HepG2 (cell line): ENCODE data around the gene PIP4K2C. TPM values are rescaled to one million over a fixed set of nuclear protein-coding genes. Genes with fewer than 3 reads are reported as not detected.
A peak's percentile ranks its signal among the peaks of the same experiment; 100 is the strongest.

Source experiments
- CHCHD3 ChIP-seq: sonication (generic); formaldehyde crosslinking; IDR thresholded peaks from 2 replicates; pipeline ENCODE4 v1.8.0; 2022; ENCODE audit warnings: mild to moderate bottlenecking, missing genetic modification reagents, moderate library complexity
- E2F1 ChIP-seq: sonication (generic); formaldehyde crosslinking; IDR thresholded peaks from 2 replicates; pipeline ENCODE4 v1.5.0; 2020; ENCODE audit warnings: missing genetic modification reagents
- FOXP1 ChIP-seq, 2 experiments: fragments of 450-650 bp in 1 of 2; IDR thresholded peaks; 2 replicates each; pipeline ENCODE4 v1.6.1; 2017 to 2018; ENCODE audit warnings: antibody characterized with exemption in 1 of 2
- GTF2F1 ChIP-seq: fragments of 150-350 bp; IDR thresholded peaks from 2 replicates; pipeline ENCODE4 v1.6.1; 2014; ENCODE audit warnings: low read length
- HDAC1 ChIP-seq: sonication (generic); formaldehyde crosslinking; IDR thresholded peaks from 2 replicates; pipeline ENCODE4 v1.5.1; 2020; ENCODE audit warnings: mild to moderate bottlenecking, missing genetic modification reagents
- MED1 ChIP-seq: sonication (generic); formaldehyde crosslinking; IDR thresholded peaks from 2 replicates; pipeline ENCODE4 v1.4.0; 2020; ENCODE audit warnings: missing genetic modification reagents
- NONO ChIP-seq, 2 experiments: fragments of 450-650 bp in 1 of 2; sonication (generic) in 1 of 2; formaldehyde crosslinking in 1 of 2; IDR thresholded peaks in 1 of 2; conservative IDR thresholded peaks in 1 of 2; 2 replicates each; pipeline versions ENCODE4 v1.6.1 to v1.8.0; 2017 to 2022; ENCODE audit warnings: mild to moderate bottlenecking in 1 of 2, missing genetic modification reagents in 1 of 2, moderate library complexity in 1 of 2
- ONECUT2 ChIP-seq: sonication (generic); formaldehyde crosslinking; IDR thresholded peaks from 2 replicates; pipeline ENCODE4 v1.4.0; 2020; ENCODE audit warnings: missing genetic modification reagents
- THAP11 ChIP-seq: IDR thresholded peaks from 2 replicates; pipeline ENCODE4 v1.6.1; 2016; ENCODE audit warnings: missing biosample characterization, missing genetic modification reagents
- TMF1 ChIP-seq: sonication (generic); formaldehyde crosslinking; IDR thresholded peaks from 2 replicates; pipeline ENCODE4 v1.8.1; 2022; ENCODE audit warnings: low read depth, missing genetic modification reagents
- ZBTB7A ChIP-seq: sonication (generic); formaldehyde crosslinking; IDR thresholded peaks from 2 replicates; pipeline ENCODE4 v1.8.0; 2022; ENCODE audit warnings: mild to moderate bottlenecking, missing genetic modification reagents
- ZNF343 ChIP-seq: sonication (generic); formaldehyde crosslinking; IDR thresholded peaks from 2 replicates; pipeline ENCODE4 v1.4.0; 2020; ENCODE audit warnings: mild to moderate bottlenecking, missing genetic modification reagents
- polyA plus RNA-seq, 8 experiments: library from polyadenylated mRNA; depleted of rRNA in 3 of 8; stranded (reverse) in 7 of 8; unstranded in 1 of 8; fragments of >200 nt; fragmentation: Illumina TruSeq in 4 of 8; extraction: Trizol in 4 of 8; gene quantifications; 2 replicates each; pipeline versions ENCODE4 v1.2.1 to v1.2.3, GENCODE V29; 2011 to 2016; ENCODE audit warnings: low read depth in 4 of 8, missing spikeins in 1 of 8, mixed read lengths in 1 of 8; ENCODE audit not compliant: insufficient read depth in 1 of 8
- total RNA-seq, 5 experiments: library from RNA; depleted of rRNA; stranded (reverse); fragments of >200 nt; fragmentation: Illumina TruSeq; extraction: Trizol; gene quantifications; 2 replicates each; pipeline ENCODE4 v1.2.3, GENCODE V29; 2016; ENCODE audit warnings: low read depth in 1 of 5
- TF ChIP-seq, protein P1 (sequence below), 2 experiments: sonication (generic) in 1 of 2; formaldehyde crosslinking in 1 of 2; IDR thresholded peaks; 2 replicates each; pipeline versions ENCODE4 v1.4.0 to v1.6.1; 2018 to 2020; ENCODE audit warnings: missing genetic modification reagents in 2 of 2, borderline replicate concordance in 1 of 2, low read depth in 1 of 2, mild to moderate bottlenecking in 1 of 2, missing biosample characterization in 1 of 2
- TF ChIP-seq, protein P2 (sequence below): sonication (generic); formaldehyde crosslinking; IDR thresholded peaks from 2 replicates; pipeline ENCODE4 v1.5.0; 2020; ENCODE audit warnings: missing genetic modification reagents
- TF ChIP-seq, protein P3 (sequence below): IDR thresholded peaks from 2 replicates; pipeline ENCODE4 v1.6.1; 2012; ENCODE audit warnings: low read length, improper control_type of control experiment
- TF ChIP-seq, protein P4 (sequence below): sonication (generic); formaldehyde crosslinking; IDR thresholded peaks from 2 replicates; pipeline ENCODE4; 2020; ENCODE audit warnings: missing genetic modification reagents, mild to moderate bottlenecking, borderline replicate concordance

PIP4K2C gene
- total and polyA plus RNA-seq, 2 of the 13 experiments (the other 11 are each of a cell fraction or from before 2014, with no cell fraction given), result 23.3 to 26.4 TPM

GRCh38 chr12:57621497-57622292 lies 30.7 kb downstream of the PIP4K2C start (continued):
- TF ChIP-seq, protein P1, sequence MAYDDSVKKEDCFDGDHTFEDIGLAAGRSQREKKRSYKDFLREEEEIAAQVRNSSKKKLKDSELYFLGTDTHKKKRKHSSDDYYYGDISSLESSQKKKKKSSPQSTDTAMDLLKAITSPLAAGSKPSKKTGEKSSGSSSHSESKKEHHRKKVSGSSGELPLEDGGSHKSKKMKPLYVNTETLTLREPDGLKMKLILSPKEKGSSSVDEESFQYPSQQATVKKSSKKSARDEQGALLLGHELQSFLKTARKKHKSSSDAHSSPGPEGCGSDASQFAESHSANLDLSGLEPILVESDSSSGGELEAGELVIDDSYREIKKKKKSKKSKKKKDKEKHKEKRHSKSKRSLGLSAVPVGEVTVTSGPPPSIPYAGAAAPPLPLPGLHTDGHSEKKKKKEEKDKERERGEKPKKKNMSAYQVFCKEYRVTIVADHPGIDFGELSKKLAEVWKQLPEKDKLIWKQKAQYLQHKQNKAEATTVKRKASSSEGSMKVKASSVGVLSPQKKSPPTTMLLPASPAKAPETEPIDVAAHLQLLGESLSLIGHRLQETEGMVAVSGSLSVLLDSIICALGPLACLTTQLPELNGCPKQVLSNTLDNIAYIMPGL (CRISPR knock-in tag; IDR thresholded peaks at IDR 0.05; ENCODE audit: borderline replicate concordance in 1 of 2, low read depth in 1 of 2), result peak; percentile 68 to 78; a peak in 3 of 4 replicates
- TF ChIP-seq HDAC1 (CRISPR knock-in tag) (peak; percentile 31; the same call in 1 of the 2 replicates), MED1 (CRISPR knock-in tag) (peak; percentile 30; the same call in 1 of the 2 replicates), E2F1 (no peak), GTF2F1 (no peak), NONO (IDR thresholded peaks at IDR 0.05) (no peak), NONO (CRISPR knock-in tag; conservative IDR thresholded peaks at IDR 0.05) (0 out of 2 replicates have a peak, but pooled peaks have one; percentile 29), CHCHD3 (CRISPR knock-in tag) (peak; percentile 78; the same call in 1 of the 2 replicates), ONECUT2 (CRISPR knock-in tag) (no peak), FOXP1 (IDR thresholded peaks at IDR 0.05) (no peak), FOXP1 (CRISPR knock-in tag; IDR thresholded peaks at IDR 0.05) (no peak), THAP11 (CRISPR knock-in tag) (peak; percentile 37; the same call in 1 of the 2 replicates), ZNF343 (CRISPR knock-in tag) (no peak), ZBTB7A (peak; percentile 86), TMF1 (CRISPR knock-in tag) (no peak)
- TF ChIP-seq, protein P2, sequence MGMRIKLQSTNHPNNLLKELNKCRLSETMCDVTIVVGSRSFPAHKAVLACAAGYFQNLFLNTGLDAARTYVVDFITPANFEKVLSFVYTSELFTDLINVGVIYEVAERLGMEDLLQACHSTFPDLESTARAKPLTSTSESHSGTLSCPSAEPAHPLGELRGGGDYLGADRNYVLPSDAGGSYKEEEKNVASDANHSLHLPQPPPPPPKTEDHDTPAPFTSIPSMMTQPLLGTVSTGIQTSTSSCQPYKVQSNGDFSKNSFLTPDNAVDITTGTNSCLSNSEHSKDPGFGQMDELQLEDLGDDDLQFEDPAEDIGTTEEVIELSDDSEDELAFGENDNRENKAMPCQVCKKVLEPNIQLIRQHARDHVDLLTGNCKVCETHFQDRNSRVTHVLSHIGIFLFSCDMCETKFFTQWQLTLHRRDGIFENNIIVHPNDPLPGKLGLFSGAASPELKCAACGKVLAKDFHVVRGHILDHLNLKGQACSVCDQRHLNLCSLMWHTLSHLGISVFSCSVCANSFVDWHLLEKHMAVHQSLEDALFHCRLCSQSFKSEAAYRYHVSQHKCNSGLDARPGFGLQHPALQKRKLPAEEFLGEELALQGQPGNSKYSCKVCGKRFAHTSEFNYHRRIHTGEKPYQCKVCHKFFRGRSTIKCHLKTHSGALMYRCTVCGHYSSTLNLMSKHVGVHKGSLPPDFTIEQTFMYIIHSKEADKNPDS (CRISPR knock-in tag), result 0 out of 2 replicates have a peak, but pooled peaks have one; percentile 45
- TF ChIP-seq, protein P3, sequence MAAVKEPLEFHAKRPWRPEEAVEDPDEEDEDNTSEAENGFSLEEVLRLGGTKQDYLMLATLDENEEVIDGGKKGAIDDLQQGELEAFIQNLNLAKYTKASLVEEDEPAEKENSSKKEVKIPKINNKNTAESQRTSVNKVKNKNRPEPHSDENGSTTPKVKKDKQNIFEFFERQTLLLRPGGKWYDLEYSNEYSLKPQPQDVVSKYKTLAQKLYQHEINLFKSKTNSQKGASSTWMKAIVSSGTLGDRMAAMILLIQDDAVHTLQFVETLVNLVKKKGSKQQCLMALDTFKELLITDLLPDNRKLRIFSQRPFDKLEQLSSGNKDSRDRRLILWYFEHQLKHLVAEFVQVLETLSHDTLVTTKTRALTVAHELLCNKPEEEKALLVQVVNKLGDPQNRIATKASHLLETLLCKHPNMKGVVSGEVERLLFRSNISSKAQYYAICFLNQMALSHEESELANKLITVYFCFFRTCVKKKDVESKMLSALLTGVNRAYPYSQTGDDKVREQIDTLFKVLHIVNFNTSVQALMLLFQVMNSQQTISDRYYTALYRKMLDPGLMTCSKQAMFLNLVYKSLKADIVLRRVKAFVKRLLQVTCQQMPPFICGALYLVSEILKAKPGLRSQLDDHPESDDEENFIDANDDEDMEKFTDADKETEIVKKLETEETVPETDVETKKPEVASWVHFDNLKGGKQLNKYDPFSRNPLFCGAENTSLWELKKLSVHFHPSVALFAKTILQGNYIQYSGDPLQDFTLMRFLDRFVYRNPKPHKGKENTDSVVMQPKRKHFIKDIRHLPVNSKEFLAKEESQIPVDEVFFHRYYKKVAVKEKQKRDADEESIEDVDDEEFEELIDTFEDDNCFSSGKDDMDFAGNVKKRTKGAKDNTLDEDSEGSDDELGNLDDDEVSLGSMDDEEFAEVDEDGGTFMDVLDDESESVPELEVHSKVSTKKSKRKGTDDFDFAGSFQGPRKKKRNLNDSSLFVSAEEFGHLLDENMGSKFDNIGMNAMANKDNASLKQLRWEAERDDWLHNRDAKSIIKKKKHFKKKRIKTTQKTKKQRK, result no peak
- TF ChIP-seq, protein P4, sequence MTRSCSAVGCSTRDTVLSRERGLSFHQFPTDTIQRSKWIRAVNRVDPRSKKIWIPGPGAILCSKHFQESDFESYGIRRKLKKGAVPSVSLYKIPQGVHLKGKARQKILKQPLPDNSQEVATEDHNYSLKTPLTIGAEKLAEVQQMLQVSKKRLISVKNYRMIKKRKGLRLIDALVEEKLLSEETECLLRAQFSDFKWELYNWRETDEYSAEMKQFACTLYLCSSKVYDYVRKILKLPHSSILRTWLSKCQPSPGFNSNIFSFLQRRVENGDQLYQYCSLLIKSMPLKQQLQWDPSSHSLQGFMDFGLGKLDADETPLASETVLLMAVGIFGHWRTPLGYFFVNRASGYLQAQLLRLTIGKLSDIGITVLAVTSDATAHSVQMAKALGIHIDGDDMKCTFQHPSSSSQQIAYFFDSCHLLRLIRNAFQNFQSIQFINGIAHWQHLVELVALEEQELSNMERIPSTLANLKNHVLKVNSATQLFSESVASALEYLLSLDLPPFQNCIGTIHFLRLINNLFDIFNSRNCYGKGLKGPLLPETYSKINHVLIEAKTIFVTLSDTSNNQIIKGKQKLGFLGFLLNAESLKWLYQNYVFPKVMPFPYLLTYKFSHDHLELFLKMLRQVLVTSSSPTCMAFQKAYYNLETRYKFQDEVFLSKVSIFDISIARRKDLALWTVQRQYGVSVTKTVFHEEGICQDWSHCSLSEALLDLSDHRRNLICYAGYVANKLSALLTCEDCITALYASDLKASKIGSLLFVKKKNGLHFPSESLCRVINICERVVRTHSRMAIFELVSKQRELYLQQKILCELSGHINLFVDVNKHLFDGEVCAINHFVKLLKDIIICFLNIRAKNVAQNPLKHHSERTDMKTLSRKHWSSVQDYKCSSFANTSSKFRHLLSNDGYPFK, result peak; percentile 49; the same call in 1 of the 2 replicates
